ENCODE results near the gene TBRG4. TPM values are rescaled to one million over a fixed set of nuclear protein-coding genes. Genes with fewer than 3 reads are reported as not detected.

The TBRG4 gene
- polyA plus RNA-seq, 1 experiment: 75.5 TPM

- Histone ChIP-seq H3K27me3 (ENCODE audit: control insufficient read depth, insufficient read depth, low read length) (no peaks in the 10 kb centered on the region), H3K4me3 (ENCODE audit: low read depth, low read length) (peak overlapping the region; percentile 63), H3K36me3 (ENCODE audit: control insufficient read depth, insufficient read depth, low read length) (no peaks in the 10 kb centered on the region)
- no peak for TF ChIP-seq CTCF (IDR thresholded peaks at IDR 0.05; ENCODE audit: insufficient read depth, low read depth, low read length)
- ChIA-PET POLR2A (no interaction called here), CTCF (interaction anchor here (1.7 kb wide), 1 partner anchor 114 kb away, joined by 4 read pairs; no protein-coding TSS in a partner anchor)
- DNase-seq (ENCODE audit: low read depth): no peak
Observed at GRCh38 chr7:45088146-45088701, 23.3 kb downstream of the TBRG4 start.

- Histone ChIP-seq H3K4me3 (ENCODE audit: low read depth, low read length) (peak overlapping the region; percentile 63), H3K27me3 (ENCODE audit: control insufficient read depth, insufficient read depth, low read length) (no peaks in the 10 kb centered on the region), H3K36me3 (ENCODE audit: control insufficient read depth, insufficient read depth, low read length) (no peaks in the 10 kb centered on the region)
- TF ChIP-seq CTCF (IDR thresholded peaks at IDR 0.05; ENCODE audit: insufficient read depth, low read depth, low read length): no peak
- ChIA-PET CTCF (interaction anchor here (0.9 to 1.7 kb wide), 2 partner anchors 114 to 123 kb away, joined by 3 to 4 read pairs; no protein-coding TSS in a partner anchor), POLR2A (no interaction called here)
- no peak for DNase-seq (ENCODE audit: low read depth)
Observed at GRCh38 chr7:45087301-45088145, 24.0 kb downstream of the TBRG4 start.

GRCh38 chr7:45086331-45087065, 25.0 kb downstream of the TBRG4 start:
- no peaks in the 10 kb centered on the region for H3K27me3 ChIP-seq (ENCODE audit: control insufficient read depth, insufficient read depth, low read length)
- POLR2A ChIA-PET: no interaction called here
- CTCF ChIA-PET: interaction anchor here (1.7 kb wide), 1 partner anchor 113 kb away, joined by 4 read pairs; no protein-coding TSS in a partner anchor
- DNase-seq (ENCODE audit: low read depth): no peak
- H3K36me3 ChIP-seq (ENCODE audit: control insufficient read depth, insufficient read depth, low read length): no peaks in the 10 kb centered on the region
- TF ChIP-seq CTCF (IDR thresholded peaks at IDR 0.05; ENCODE audit: insufficient read depth, low read depth, low read length): no peak
- no peak overlapping the region for H3K4me3 ChIP-seq (ENCODE audit: low read depth, low read length)

DNA sequence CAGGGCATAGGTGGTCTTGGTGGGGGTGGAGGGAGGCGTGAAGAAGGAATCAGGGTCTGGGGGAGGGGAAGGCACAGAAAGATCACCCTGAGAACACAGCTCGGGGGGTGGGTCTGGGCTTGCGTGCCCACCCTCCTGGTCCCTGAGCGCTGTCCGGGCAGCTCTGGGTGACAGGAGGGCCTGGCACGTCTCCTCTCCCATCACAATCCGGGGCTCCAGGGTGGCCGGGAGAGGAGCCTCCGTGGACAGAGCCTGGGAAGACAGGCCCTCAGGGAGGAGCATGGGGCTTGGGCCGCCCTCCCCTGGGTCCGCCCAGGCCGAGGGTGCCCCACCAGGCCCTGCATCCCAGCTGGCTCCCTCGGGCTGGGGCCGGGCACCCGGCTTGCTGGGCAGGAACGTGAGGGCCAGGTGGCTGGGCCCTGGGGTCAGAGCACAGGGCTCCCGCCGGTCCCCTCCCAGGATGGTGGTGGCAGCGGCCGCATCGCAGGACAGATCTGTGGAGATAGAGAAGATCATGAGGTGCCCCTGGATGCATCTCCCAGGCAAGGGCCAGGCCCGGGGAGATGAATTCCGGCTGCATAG, 25.8 kb downstream of the TBRG4 start:
- Histone ChIP-seq H3K27me3 (ENCODE audit: control insufficient read depth, insufficient read depth, low read length) (no peaks in the 10 kb centered on the region), H3K36me3 (ENCODE audit: control insufficient read depth, insufficient read depth, low read length) (0 out of 2 replicates have a peak, but pooled peaks cover 1% of the 10 kb centered on the region), H3K4me3 (ENCODE audit: low read depth, low read length) (no peak overlapping the region)
- ChIA-PET CTCF (no interaction called here), POLR2A (no interaction called here)
- DNase-seq (ENCODE audit: low read depth): no peak
- TF ChIP-seq CTCF (IDR thresholded peaks at IDR 0.05; ENCODE audit: insufficient read depth, low read depth, low read length): no peak
